ENCODE data around the gene CCDC171. TPM values are rescaled to one million over a fixed set of nuclear protein-coding genes. Genes with fewer than 3 reads are reported as not detected.
"Not testable (repeated sequence)": the region's sequence is repeated elsewhere in the genome, so short reads cannot be mapped to it uniquely, and the experiment has no call there.

The CCDC171 gene
- total RNA-seq, 1 donor from 2014 or later, result 0.58 TPM

DNA sequence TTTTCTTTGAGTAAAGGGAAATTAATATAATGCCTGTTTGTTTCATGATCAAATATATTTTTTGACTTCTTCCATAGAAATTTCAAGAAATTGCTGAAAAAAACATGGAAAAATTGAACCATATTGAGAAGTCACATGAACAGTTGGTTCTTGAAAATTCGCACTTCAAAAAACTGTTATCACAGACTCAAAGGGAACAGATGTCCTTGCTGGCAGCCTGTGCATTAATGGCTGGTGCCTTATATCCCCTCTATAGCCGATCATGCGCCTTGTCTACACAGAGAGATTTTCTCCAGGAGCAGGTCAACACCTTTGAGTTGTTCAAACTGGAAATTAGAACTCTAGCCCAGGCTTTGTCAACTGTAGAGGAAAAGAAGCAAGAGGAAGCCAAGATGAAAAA lies 191.4 kb downstream of the CCDC171 start:
- no peak for DNase-seq (ENCODE audit: extremely low read depth, low read depth, low spot score)

DNA sequence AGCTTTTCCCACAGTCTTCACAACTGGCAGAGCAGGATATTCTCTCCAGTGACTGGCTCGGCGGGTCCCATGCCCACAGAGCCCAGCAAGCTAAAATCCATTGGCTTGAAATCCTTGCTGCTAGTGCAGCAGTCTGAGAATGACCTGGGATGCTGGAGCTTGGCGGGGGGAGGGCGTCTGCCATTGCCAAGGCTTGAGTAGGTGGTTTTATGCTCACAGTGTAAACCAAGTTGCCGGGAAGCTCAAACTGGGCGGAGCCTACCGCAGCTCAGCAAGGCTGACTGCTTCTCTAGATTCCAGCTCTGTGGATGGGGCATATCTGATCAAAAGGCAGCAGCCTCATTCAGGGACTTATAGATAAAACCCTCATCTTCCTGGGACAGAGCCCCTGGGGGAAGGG lies 194.1 kb downstream of the CCDC171 start:
- no peak for DNase-seq (ENCODE audit: extremely low read depth, low read depth, low spot score)

DNA sequence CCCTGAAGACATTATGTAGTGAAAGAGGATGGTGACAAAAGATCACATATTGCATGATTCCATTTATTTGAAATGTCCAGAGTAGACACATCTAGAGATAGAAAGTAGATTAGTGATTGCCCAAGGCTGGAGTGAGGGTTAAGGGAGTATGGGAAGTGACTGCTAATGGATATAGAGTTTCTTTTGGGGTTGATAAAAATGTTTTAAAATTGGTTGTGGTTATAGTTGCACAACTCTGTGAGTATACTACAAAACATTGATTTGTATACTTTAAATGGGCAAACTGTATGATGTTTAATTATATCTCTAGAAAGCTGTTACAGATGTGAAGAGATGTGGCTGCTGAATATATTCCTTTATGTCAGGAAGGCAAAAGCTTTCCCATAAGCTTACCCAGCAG lies 202.8 kb downstream of the CCDC171 start:
- no peak for DNase-seq (ENCODE audit: extremely low read depth, low read depth, low spot score)

DNA sequence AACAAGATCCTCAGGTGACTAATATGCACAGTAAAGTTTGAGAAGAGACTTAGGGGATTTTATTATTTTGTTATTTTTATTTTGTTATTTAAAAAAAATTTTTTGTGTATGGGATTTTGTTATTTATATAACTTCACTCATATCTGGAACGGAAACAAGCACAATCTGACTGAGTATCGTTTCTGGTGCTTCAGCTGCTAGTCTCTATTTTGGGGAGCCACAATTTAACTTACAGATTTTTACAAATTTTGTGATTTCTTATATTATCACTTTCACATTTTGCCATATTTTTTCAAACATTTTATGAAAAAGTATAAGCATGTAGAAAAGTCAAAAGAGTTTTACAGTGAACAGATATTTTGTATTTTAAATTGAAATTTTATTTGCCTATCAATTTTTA lies 208.7 kb downstream of the CCDC171 start:
- no peak for DNase-seq (ENCODE audit: extremely low read depth, low read depth, low spot score)

DNA sequence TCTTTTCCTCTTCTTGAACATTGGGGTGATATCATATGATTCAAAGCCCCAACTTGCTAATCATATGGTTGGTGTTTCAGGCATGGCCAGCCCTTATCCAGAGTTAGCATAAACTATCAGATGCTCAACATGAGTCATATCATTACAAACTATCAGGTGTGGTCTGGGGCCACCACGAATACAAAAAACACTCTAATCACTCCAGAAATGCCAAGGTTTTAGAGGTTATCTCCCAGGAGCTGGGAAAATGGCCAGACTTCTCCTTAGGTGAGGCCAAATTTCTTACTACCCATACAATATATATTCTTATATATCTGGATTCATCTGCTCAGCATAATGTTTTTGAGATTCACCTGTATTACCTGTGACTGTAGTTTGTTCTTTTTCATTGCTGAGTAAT lies 210.5 kb downstream of the CCDC171 start:
- no peak for DNase-seq (ENCODE audit: extremely low read depth, low read depth, low spot score)

DNA sequence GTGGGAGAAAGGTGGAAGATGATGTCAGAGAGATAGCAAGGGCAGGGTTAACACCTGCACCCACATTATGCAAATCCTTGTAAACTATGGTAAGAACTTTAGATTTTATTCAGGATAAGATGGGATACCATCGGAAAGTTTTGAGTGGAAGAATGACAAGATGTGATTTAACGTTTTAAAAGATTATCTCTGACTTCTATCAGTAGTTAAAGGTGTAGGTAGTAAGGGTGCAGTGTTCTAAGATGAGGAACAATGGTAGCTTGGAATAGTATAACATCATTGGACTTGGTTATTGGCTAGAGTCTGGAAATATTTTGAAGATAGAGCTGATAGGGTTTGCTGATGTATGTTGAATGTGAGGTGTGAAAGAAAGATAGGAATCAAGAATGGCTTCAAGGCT lies 211.3 kb downstream of the CCDC171 start:
- no peak for DNase-seq (ENCODE audit: extremely low read depth, low read depth, low spot score)

DNA sequence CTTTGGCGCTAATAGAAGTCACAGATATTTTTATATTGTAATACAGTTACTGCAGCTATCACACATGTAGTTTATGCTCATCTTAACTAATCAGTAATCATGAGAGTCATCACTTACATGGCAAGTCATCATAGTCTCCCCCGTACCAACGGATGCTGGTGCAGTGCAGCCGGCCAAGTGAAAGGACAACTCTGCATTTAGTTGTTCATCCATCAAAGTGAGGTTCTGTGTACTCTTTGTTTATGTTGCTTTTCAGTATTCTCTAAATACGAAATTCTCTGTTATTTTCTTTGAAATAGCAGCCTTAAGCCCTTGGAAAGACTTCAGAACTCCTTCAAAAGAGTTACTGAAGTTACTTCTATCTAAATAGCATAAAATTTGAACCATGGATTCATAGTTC lies 216.7 kb downstream of the CCDC171 start:
- no peak for DNase-seq (ENCODE audit: extremely low read depth, low read depth, low spot score)

DNA sequence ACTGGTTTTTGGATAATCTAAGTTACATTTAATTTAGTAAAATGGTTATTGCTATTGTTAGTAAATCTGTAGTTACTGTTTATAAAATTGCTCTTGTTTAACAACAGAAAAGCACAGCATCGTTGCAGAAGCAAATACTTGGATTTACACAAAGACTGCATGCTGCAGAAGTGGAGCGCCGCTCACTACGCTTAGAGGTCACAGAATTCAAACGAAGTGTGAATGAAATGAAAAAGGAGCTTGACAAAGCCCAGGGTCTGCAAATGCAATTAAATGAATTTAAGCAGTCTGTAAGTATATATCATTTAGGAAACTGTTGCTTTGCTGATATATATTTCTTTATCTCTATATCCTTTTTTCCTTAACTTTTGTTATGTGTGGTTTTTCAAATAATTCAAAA lies 226.0 kb downstream of the CCDC171 start:
- no peak for DNase-seq (ENCODE audit: extremely low read depth, low read depth, low spot score)

DNA sequence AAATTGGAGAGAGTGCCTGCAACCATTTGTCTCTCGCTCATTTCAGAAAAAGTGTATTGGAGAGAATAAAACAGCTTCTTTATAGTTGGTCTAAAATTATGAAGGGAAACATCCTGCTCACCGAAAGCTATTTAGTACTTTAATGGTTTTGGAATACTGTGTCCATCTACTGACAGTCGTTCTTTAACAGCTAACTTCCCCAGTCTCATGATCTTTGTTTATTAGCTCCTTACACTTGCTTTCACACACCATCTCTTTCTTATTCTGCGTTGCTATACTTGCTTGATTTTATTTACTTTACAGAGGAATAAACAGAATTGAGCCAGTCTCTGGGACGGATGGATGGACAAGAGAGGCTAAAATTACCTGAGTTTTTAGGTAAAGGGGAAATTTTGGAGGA lies 229.3 kb downstream of the CCDC171 start:
- DNase-seq (ENCODE audit: extremely low read depth, low read depth, low spot score), result no peak

DNA sequence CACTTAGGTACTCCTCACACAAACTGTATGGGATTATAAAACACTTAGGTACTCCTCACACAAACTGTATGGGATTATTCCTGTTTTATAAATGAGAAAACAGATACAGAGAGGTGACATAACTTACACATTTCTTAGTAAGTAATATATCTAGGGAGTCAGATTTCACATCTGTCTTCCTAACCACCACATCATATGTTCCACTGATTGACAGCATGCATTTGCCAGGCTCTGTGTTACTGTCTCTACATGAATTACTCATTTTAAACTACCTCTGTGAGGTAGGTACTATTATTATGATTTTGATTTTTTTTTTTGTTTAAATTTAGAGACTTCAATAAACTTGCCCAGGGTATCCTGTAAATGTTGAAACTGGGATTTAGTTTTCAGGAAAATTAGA lies 232.7 kb downstream of the CCDC171 start:
- no peak for DNase-seq (ENCODE audit: extremely low read depth, low read depth, low spot score)

DNA sequence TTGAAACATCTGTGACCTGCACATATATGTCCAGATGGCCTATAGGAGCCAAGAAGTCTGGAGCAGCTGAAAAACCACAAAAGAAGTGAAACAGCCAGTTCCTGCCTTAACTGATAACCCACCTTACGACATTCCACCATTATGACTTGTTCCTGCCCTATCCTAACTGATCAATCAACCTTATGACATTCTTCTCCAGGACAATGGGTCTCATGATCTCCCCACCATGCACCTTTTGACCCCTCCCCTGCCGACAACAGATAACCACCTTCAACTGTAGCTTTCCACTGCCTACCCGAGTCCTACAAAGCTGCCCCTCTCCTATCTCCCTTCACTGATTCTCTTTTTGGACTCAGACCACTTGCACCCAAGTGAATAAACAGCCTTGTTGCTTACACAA lies 233.8 kb downstream of the CCDC171 start:
- no peak for DNase-seq (ENCODE audit: extremely low read depth, low read depth, low spot score)

DNA sequence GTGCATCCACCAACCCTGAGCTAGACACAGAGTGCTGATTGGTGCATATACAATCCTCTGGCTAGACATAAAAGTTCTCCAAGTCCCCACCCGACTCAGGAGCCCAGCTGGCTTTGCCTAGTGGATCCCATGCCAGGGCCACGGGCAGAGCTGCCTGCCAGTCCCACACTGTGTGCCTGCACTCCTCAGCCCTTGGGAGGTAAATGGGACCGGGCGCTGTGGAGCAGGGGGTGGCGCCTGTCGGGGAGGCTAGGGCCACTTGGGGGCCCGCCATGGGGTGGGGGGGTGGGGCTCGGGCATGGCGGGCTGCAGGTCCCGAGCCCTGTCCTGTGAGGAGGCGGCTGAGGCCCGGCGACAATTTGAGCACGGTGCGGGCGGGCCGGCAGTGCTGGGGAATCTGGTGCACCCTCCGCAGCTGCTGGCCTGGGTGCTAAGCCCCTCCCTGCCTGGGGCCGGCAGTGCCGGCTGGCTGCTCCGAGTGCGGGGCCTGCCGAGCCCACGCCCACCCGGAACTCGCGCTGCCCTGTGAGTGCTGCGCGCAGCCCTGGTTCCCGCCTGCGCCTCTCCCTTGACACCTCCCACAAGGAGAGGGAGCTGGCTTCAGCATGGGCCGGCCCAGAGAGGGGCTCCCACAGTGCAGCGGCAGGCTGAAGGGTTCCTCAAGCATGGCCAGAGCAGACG lies 257.5 kb downstream of the CCDC171 start:
- DNase-seq (ENCODE audit: extremely low read depth, low read depth, low spot score), result not testable (repeated sequence)

DNA sequence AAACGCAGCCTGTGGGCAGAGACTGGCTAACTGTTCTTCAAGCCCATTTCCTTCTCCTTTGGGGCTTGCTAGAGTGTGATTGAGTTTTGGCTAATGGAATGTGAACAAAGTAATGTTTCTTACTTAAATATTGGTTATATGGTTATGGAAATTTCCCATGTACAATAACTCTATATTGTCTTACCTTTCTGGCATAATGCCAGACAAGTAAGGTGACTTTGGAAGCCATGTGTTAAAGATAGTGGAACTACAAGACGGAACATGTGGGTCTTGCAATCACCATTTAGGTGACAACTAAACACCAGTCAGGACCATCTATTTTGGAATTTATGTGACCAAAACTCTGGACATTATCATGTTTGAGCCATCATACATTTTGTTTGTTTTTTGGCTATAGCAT lies 260.2 kb downstream of the CCDC171 start:
- DNase-seq (ENCODE audit: extremely low read depth, low read depth, low spot score), result no peak

DNA sequence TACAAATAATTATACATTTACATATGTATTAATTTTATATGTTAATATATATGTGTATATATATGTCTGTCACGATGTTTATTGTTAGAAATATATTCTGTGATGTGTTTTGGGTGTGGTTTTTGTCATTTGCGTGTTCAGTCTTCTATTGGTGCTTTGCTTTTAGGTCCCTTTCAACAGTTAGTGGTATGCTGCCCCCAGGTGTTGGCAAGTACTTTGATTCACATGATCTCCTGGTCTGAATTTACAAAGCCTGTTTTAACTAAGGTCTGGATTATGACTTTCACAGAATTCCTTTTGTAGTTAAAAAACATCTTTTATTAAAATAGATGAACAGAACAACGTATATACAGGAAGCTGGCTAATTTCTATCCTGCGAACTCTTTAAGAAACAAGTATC lies 271.5 kb downstream of the CCDC171 start:
- DNase-seq (ENCODE audit: extremely low read depth, low read depth, low spot score), result no peak

DNA sequence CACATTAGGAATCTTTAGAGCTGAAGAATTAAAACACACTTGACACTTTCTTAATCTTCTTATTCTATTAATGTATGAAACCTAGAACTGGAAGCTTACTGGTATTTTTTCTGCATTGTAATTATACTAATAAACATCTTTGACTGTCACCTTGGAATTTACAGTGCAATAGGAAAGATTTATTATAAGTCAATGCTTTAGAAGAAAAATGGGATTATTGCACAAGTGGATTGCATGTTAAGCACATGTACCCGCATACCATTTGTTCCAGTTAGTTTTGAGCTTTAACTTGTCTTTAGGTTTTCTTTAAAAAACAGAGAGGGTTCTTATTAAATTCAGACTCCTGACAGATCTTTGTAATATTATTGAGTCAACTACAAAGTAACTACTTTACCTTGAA lies 278.5 kb downstream of the CCDC171 start:
- DNase-seq (ENCODE audit: extremely low read depth, low read depth, low spot score), result no peak

DNA sequence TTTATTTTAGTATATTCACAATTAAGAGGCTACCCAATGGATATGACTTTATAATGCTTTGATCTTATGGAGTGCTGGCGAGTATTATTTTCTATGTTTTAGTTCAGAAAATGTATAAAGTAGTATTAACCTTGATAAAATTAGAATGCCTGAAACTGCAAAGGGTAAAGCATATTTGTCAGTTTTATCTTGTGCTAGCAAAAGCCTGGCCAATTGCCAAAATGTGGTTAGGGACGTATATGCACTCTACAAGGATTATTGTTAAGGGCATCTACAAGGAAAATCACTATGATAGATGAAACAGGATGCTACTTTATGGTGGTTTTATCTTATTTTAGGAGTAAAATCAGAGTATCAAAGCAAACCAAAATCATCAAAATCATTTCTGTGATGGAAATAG lies 281.7 kb downstream of the CCDC171 start:
- DNase-seq (ENCODE audit: extremely low read depth, low read depth, low spot score), result no peak

DNA sequence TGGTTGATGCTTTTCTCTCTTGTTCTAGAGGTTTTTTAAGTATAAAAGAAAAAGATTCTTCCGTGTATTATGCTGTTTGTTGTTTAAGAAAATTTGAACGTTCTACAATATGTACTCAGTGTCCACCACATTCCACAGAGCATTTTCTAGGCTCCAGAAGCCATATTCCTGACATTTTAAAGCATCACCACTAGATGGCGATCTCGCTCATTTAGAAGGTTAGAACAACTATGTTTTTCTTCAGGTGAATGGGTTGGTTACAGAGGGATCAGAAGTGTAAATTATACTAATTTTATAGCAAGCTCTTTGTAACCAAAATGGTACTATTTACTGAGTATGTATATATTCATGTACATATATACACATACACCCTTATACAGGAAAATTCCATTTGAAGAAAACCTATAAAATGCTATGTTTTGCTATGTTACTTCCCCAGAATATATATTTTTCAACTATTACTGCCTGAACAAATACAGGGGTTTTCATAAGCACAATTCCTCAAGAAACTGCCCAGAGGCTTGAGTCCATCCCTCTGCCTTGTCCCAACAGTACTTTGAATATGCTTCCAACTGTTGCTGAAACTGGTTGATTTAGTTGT lies 284.3 kb downstream of the CCDC171 start:
- peak; percentile 39 for DNase-seq (ENCODE audit: extremely low read depth, low read depth, low spot score)

DNA sequence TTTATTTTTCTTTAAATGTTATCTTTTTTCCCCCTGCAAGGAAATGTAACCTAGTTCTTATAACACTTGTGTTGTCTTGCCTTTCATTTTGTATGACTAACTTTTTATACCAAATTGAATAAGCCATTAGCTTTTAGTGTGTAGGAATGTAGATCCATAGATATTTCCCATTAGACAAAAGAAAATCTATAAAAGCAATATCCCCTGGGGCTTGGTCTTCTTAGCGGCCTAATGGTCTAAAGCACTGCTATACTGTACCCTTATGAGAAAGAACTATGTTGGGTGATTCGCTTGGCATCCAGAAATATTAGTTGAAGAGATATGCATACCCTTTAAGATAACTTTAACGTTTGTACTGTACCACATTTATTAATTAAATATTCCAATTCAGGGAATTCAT lies 289.2 kb downstream of the CCDC171 start:
- no peak for DNase-seq (ENCODE audit: extremely low read depth, low read depth, low spot score)

DNA sequence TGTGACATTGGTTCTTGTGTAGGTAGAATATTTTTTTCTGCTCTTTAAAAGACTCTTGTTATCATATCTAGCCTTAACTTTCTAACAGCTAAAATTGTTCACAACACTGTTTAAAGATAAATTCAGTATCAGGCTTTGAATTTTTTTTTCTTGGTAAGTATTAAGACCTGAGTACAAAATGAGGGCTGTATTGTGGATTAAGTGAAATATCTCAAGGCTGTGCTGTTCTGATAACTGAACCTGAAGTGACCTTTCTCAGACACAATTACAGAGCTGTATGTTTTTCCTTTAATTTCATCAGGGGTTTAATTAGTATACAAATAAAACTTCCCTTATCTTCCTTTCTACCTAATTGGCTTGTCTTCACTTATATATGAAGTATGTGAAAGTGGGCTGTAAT lies 290.5 kb downstream of the CCDC171 start:
- DNase-seq (ENCODE audit: extremely low read depth, low read depth, low spot score), result no peak

DNA sequence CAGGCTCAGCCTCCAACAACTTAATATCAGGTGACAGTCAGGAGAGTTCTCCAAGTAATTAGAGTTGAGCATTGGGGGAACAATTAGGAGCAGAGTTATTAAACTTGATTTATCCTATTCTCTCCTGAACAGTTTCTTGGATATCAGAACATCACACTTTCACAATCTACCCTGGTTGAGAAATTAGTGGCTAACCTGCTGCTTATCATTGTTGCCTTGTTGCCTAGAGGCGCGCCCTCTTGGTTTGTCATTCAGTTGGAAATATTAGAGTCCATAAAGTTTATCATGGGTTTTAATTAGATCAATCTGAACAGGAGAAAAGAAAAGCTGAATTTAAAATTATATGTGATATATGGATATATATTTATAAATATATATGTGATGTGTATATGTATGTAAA lies 291.1 kb downstream of the CCDC171 start:
- DNase-seq (ENCODE audit: extremely low read depth, low read depth, low spot score), result no peak

DNA sequence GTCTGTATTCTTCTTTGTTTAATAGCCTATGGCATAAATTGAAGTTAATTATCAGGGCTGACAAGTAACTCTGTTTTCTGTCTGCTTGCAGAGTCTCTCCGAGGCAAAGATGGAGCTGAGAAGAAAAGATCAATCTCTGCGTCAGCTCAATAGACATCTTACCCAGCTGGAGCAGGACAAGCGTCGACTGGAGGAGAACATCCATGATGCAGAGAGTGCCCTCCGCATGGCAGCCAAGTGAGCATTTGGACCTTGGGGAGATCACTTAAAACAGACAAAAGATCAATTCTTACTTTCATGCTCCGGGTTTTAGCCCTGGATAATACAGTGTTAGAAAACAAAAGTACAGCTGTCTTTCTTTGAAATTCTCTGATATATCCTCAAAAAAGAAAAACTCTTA lies 293.8 kb downstream of the CCDC171 start:
- no peak for DNase-seq (ENCODE audit: extremely low read depth, low read depth, low spot score)

DNA sequence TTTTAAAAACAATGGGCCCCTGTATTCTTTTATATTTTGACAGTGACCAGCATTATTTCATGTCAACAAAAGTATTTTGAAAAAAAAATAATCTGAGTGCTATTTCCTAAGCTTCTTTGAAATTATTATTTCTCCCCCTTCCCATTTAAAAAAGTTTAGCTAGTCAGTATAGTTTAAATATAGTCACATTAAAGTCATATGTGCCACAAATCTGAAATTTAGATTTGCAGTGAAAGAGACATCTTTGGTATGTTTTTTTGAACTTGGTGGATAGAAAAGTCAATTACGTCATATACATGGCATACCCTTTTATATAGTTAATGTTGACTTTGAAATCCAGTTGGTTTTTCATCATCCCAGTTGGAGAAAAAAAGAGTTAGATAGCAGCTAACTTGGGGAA lies 297.0 kb downstream of the CCDC171 start:
- no peak for DNase-seq (ENCODE audit: extremely low read depth, low read depth, low spot score)

DNA sequence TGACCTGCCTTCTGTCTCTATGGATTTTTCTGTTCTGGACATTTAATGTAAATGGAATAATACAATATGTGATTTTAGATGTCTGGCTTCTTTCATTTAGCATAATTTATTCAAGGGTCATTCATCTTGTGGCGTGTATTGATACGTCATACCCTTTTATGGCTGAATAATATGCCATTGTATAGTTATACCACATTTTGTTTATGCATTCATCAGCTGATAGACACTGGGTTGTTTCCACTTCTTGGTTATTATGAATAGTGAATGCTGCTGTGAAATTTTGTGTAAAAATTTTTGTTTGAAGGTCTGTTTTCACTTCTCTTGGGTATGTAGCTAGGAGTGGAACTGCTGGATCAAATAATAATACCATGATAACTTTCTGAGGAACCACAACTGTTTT lies 298.9 kb downstream of the CCDC171 start:
- no peak for DNase-seq (ENCODE audit: extremely low read depth, low read depth, low spot score)

Measured in glomerular endothelial cell (primary cell).